Activated CD8-positive, alpha-beta memory T cell treated with anti-CD3 and anti-CD28 coated beads, Interleukin-2, amount 10 ng/mL, durations not matched to agents 7 days and 5 days (primary cell): ENCODE measurements around the gene TRMT61B. TPM values are rescaled to one million over a fixed set of nuclear protein-coding genes. Genes with fewer than 3 reads are reported as not detected.

ENCODE experiments used
- ATAC-seq: fragments of 150-1000 bp; cut with Tn5 transposase; one replicate; pipeline ENCODE4 v1.10.0; 2021; ENCODE audit warnings: moderate library complexity
- CTCF ChIA-PET: fragments of 350-600 bp; sonication (Branson Sonifier 250); formaldehyde crosslinking; loops from one replicate; lab custom pipeline; 2021; ENCODE audit warnings: antibody characterized with exemption; lab: Charles Lee
- DNase-seq: peaks from one replicate; pipeline ENCODE4 v3.0.0-alpha.2; 2020
- H3K27ac Mint-ChIP-seq: one replicate; pipeline ENCODE4 v1.8.0; 2021; ENCODE audit warnings: mild to moderate bottlenecking, mixed read lengths
- H3K27me3 Mint-ChIP-seq: one replicate; pipeline ENCODE4 v1.8.0; 2021; ENCODE audit warnings: mixed read lengths
- H3K36me3 Mint-ChIP-seq: one replicate; pipeline ENCODE4 v1.8.0; 2021; ENCODE audit warnings: mild to moderate bottlenecking, mixed read lengths
- H3K4me1 Mint-ChIP-seq: one replicate; pipeline ENCODE4 v1.8.0; 2021; ENCODE audit warnings: mixed read lengths
- H3K4me3 Mint-ChIP-seq: one replicate; pipeline ENCODE4 v1.8.0; 2021; ENCODE audit warnings: mild to moderate bottlenecking, moderate library complexity, mixed read lengths
- H3K9me3 Mint-ChIP-seq: one replicate; pipeline ENCODE4 v1.8.0; 2022; ENCODE audit warnings: low read depth, mixed read lengths
- total RNA-seq, 2 experiments: library from RNA; stranded (reverse); gene quantifications; one replicate each; pipeline ENCODE4 v1.2.3, GENCODE V29; 2021

Gene TRMT61B
- total RNA-seq, 2 experiments from 2014 or later, result 17.4 to 18.8 TPM

DNA sequence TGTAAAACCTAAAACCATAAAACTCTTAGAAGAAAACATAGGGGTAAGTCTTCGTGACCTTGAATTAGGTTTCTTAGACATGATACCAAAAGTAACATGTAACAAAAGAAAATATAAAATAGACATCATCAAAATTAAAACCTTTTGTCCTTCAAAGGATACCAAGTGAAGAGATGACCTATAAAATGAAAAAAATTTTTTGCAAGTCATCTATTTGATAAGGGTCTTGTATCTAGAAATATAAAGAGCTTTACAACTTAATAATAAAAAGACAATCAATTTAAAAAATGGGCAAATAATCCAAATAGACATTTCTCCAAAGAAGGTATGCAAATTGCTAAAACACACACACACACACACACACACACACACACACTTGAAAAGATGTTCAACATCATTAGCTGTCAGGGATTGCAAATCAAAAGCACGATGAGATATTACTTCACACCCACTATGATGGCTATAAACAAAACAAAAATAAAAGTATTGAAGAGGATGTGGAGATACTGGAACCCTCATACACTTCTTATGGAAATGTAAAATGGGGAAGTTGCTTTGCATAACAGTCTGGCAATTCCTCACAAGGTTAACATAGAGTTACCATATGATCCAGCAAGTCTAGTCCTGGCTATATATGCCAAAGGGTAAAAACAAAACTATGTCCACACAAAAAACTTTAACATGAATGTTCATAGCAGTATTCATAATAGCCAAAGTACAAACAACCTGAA lies 36.2 kb downstream of the TRMT61B start:
- Mint-ChIP-seq H3K27ac (no peak overlapping the region), H3K9me3 (no peaks in the 10 kb centered on the region), H3K4me3 (no peak overlapping the region), H3K27me3 (peaks cover 3% of the 10 kb centered on the region), H3K4me1 (no peaks in the 10 kb centered on the region), H3K36me3 (no peaks in the 10 kb centered on the region)
- CTCF ChIA-PET, result no interaction called here
- DNase-seq (no peak), ATAC-seq (no peak)

GRCh38 chr2:28828382-28828781 lies 41.7 kb downstream of the TRMT61B start:
- Mint-ChIP-seq H3K4me3 (no peak overlapping the region), H3K9me3 (no peaks in the 10 kb centered on the region), H3K36me3 (peaks cover 2% of the 10 kb centered on the region), H3K27ac (no peak overlapping the region), H3K27me3 (no peaks in the 10 kb centered on the region), H3K4me1 (peaks cover 7% of the 10 kb centered on the region)
- DNase-seq (no peak), ATAC-seq (no peak)
- CTCF ChIA-PET, result no interaction called here

DNA sequence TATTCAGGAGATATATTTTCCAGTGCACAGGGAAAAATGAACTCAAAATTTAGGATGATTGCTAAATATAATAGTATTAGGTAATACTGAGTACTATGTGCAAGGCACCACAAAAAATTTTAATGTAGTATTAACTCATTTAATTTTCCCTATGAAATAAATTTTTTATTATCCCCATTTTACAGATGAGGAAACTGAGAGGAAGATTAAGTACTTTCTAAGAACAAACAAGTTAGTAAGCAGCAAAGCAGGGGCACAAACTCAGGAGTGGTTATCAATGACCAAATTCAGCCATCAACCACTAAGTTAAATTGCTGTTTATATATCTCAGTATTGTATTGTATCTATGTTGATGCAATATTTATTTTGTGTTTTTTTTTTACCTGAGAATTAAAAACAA lies 45.2 kb downstream of the TRMT61B start:
- ATAC-seq, result no peak
- DNase-seq, result no peak
- no peak overlapping the region for H3K27ac Mint-ChIP-seq
- no peaks in the 10 kb centered on the region for H3K27me3 Mint-ChIP-seq
- H3K36me3 Mint-ChIP-seq, result peaks cover 2% of the 10 kb centered on the region
- no peaks in the 10 kb centered on the region for H3K9me3 Mint-ChIP-seq
- H3K4me3 Mint-ChIP-seq, result no peak overlapping the region
- CTCF ChIA-PET, result interaction anchor here (0.9 kb wide), 1 partner anchor 259 kb away, joined by 5 read pairs; no protein-coding TSS in a partner anchor
- H3K4me1 Mint-ChIP-seq, result peaks cover 9% of the 10 kb centered on the region

- H3K4me3 Mint-ChIP-seq, result no peak overlapping the region
- CTCF ChIA-PET, result interaction anchor here (0.7 kb wide), 1 partner anchor 16 kb away, joined by 3 read pairs; no protein-coding TSS in a partner anchor
- no peak for ATAC-seq
- DNase-seq, result no peak
- no peak overlapping the region for H3K27ac Mint-ChIP-seq
- H3K9me3 Mint-ChIP-seq, result no peaks in the 10 kb centered on the region
- H3K27me3 Mint-ChIP-seq, result no peaks in the 10 kb centered on the region
- peaks cover 9% of the 10 kb centered on the region for H3K4me1 Mint-ChIP-seq
- H3K36me3 Mint-ChIP-seq, result peaks cover 2% of the 10 kb centered on the region
Measured at GRCh38 chr2:28824207-28824606, 45.9 kb downstream of the TRMT61B start.

DNA sequence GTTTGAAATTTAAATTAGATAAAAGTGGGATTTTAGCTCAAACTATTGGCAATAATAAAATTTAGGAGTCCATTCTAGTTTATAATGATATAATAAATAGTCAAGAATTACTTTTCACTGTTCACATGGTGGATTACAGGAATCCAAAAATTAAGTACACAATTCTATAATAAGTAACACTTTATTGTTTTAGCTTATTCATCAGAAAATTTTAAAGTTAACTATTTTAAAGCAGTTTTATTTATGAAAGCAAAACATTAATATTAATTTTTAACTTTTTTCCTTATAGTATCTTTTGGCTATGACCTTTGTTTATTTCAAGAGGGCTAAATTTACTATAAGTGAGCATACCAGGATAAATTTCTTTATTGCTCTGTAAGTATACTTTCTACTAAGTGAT lies 48.1 kb downstream of the TRMT61B start:
- ATAC-seq, result no peak
- H3K27ac Mint-ChIP-seq, result no peak overlapping the region
- peaks cover 5% of the 10 kb centered on the region for H3K4me1 Mint-ChIP-seq

DNA sequence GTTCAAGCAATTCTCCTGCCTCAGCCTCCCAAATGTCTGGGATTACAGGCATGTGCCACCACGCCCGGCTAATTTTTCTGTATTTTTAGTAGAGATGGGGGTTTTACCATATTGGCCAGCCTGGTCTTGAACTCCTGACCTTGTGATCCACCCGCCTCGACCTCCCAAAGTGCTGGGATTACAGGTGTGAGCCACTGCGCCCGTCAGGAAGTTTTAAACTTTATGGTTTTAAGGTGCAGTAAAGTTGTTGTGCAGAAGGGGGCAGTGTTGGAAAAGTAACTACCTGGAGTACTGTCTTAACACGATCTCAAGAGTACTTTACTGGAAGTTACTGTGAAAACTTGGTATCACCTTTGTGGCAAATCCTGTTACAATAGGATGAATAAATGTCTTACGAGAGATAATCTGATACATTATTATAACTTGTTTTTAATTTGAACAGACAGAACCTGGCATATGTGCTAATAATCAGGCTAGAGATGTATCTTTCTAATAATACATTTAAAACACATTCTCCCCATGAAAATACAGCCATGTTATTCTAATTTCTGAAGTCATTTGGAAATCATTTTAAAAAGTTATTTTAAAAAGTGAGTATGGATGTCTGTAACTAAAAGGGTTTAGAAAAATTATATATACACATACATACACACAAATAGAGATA lies 48.7 kb downstream of the TRMT61B start:
- Mint-ChIP-seq H3K4me1 (peaks cover 10% of the 10 kb centered on the region), H3K27ac (no peak overlapping the region), H3K36me3 (no peaks in the 10 kb centered on the region), H3K9me3 (no peaks in the 10 kb centered on the region), H3K4me3 (no peak overlapping the region), H3K27me3 (no peaks in the 10 kb centered on the region)
- ATAC-seq, result peak; percentile 87
- peak; percentile 71 for DNase-seq
- CTCF ChIA-PET, result interaction anchor here (0.6 to 2.8 kb wide), 18 partner anchors 10 to 262 kb away, joined by 3 to 14 read pairs (median 3); partner anchors contain the start of genes SPDYA, TRMT61B and WDR43

More for the DNA sequence above, 48.1 kb downstream of the TRMT61B start:
- H3K27me3 Mint-ChIP-seq, result no peaks in the 10 kb centered on the region
- CTCF ChIA-PET, result interaction anchor here (0.6 to 2.8 kb wide), 7 partner anchors 11 to 228 kb away, joined by 3 to 14 read pairs (median 3); partner anchors contain the start of genes TRMT61B and WDR43
- DNase-seq, result no peak
- H3K4me3 Mint-ChIP-seq, result no peak overlapping the region
- no peaks in the 10 kb centered on the region for H3K9me3 Mint-ChIP-seq
- H3K36me3 Mint-ChIP-seq, result no peaks in the 10 kb centered on the region

DNA sequence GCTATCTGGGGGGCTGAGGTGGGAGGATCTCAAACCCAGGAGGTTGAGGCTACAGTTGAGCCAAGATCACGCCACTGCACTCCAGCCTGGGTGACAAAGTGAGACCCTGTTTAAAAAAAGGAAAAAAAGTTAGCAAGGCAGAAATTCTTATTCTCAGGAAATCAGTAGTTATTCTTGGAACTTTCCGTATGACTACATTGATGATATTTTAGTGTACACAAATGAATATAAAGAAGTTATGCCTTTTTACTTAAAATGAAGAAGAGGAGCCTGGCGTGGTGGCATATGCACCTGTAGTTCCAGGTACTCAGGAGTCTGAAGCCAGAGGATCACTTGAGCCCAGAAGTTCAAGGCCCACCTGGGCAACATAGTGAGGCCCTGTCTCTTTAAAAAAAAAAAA lies 52.1 kb downstream of the TRMT61B start:
- CTCF ChIA-PET, result no interaction called here
- Mint-ChIP-seq H3K4me1 (peaks cover 10% of the 10 kb centered on the region), H3K27me3 (no peaks in the 10 kb centered on the region), H3K36me3 (no peaks in the 10 kb centered on the region), H3K27ac (no peak overlapping the region), H3K9me3 (no peaks in the 10 kb centered on the region), H3K4me3 (no peak overlapping the region)
- ATAC-seq (no peak), DNase-seq (no peak)

DNA sequence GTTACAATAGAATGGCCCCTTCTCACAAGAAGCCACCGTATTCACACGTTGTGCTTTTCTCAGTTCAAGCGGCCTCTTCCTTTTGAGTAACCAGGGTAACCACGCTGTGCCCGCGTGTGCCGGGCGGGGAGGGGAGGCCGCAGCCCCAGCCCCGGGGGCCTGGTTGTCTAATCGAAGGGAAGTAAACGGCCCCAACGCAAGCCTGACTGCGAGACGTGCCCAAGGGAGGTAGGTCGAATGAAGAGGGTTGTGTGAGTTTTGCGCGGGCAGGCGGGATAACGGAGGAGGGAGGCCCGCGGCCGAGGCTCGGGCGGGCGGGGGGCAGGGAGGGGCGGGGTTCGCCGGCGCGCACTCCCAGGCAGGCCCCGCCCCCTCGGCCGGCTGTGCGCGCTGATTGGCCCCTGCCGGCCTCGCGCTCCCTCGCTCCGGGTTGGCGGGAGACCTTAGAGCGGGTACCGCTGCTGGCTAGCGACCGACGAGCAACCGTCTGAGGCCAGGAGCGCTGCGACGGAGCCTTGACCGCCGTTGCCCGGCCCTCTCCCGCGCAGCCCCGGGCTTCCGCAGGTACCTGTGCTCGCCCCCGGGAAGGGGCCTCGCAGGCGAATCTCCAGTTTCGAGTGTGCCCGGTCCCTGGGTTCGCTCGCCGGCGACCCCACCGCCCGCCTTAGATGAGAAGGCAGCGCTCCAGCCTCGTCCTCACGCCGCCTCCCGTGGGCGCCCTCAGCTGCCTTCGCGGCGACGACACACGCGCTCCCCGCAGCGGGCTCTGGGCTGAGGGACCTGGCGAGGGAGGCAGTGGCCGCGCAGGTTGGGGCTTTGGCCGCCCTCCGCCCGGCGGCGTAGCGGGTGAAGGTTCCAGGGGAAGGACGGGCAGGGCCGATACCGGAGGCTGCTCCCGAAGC lies 59.5 kb downstream of the TRMT61B start, which contains the start of gene SPDYA:
Gene SPDYA (plus strand): TSS at position 451 of the 902 bp plus-strand sequence. CDS start 5,181 bp downstream, outside the sequence.
- H3K4me3 Mint-ChIP-seq, result peak within 1 kb of the TSS; percentile 70
- peak within 1 kb of the TSS; percentile 61 for H3K27ac Mint-ChIP-seq
- peaks cover 5% of the 10 kb centered on the region for H3K36me3 Mint-ChIP-seq
- CTCF ChIA-PET, result interaction anchor here (0.6 to 2.4 kb wide), 7 partner anchors 10 to 265 kb away, joined by 3 to 12 read pairs (median 4); no protein-coding TSS in a partner anchor
- peaks cover 3% of the 10 kb centered on the region for H3K27me3 Mint-ChIP-seq
- peaks cover 17% of the 10 kb centered on the region for H3K4me1 Mint-ChIP-seq
- DNase-seq, result peak; percentile 88
- H3K9me3 Mint-ChIP-seq, result no peaks in the 10 kb centered on the region
- ATAC-seq, result peak; percentile 97

DNA sequence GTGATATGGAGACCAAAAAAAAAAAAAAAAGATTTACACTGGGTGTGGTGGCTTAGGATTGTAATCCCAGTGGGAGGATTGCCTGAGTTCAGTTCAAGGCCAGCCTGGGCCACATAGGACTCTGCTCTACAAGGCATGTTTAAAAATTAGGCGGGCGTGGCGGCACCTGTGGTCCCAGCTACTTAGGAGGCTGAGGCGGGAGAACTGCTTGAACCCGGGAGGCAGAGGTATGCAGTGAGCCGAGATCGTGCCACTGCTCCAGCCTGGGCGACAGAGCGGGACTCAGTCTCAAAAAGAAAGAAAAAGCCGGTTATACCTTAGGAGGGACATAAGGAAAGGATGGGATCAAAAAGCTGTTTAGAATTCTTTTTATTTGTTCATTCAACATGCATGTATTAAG lies 60.2 kb downstream of the TRMT61B start:
- Mint-ChIP-seq H3K27me3 (peaks cover 3% of the 10 kb centered on the region), H3K27ac (peak overlapping the region; percentile 61), H3K36me3 (peaks cover 7% of the 10 kb centered on the region), H3K4me3 (peak overlapping the region; percentile 70), H3K4me1 (peaks cover 17% of the 10 kb centered on the region), H3K9me3 (no peaks in the 10 kb centered on the region)
- CTCF ChIA-PET, result interaction anchor here (1.0 to 2.4 kb wide), 5 partner anchors 11 to 243 kb away, joined by 3 to 12 read pairs (median 4); no protein-coding TSS in a partner anchor
- DNase-seq (no peak), ATAC-seq (no peak)

DNA sequence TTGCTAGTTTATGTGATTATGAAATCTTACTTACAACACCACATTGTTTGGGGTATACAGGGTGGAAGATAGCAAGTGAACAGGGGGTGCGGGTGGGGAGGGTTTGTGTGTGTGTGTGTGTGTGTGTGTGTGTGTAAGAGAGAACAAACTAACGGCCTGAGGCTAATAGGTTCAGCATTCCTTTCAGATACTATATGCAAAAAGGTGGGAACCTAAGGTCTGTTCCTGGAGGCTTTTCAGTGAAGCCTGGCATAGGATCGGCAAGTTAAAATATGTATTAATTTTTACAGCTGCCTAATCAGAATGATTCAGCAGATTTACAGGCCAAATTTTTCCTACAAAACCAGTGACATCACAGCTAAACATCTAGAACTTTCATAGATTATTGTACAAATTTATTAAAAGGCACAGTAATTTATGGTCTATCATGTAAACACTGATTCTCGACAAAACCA lies 67.1 kb downstream of the TRMT61B start:
- no peaks in the 10 kb centered on the region for H3K4me1 Mint-ChIP-seq
- H3K9me3 Mint-ChIP-seq, result no peaks in the 10 kb centered on the region
- CTCF ChIA-PET, result interaction anchor here (1.6 kb wide), 1 partner anchor 209 kb away, joined by 5 read pairs; no protein-coding TSS in a partner anchor
- H3K27me3 Mint-ChIP-seq, result no peaks in the 10 kb centered on the region
- ATAC-seq (no peak), DNase-seq (no peak)
- H3K4me3 Mint-ChIP-seq, result no peak overlapping the region
- no peak overlapping the region for H3K27ac Mint-ChIP-seq
- peaks cover 39% of the 10 kb centered on the region for H3K36me3 Mint-ChIP-seq

GRCh38 chr2:28801726-28802125 lies 68.4 kb downstream of the TRMT61B start:
- Mint-ChIP-seq H3K4me3 (no peak overlapping the region), H3K27ac (no peak overlapping the region), H3K27me3 (no peaks in the 10 kb centered on the region), H3K36me3 (peaks cover 51% of the 10 kb centered on the region), H3K9me3 (no peaks in the 10 kb centered on the region), H3K4me1 (peaks cover 2% of the 10 kb centered on the region)
- ATAC-seq, result no peak
- CTCF ChIA-PET, result interaction anchor here (0.9 to 1.6 kb wide), 2 partner anchors 50 to 208 kb away, joined by 3 to 5 read pairs; partner anchors contain the start of gene PPP1CB
- DNase-seq, result no peak
